SK-N-SH treated with all-trans-retinoic acid at 6 μM for 48 hours (cell line): Measurements from ENCODE around the gene CILP2.

Experiments used
- ARNTL ChIP-seq: fragments of 450-650 bp; formaldehyde crosslinking; IDR thresholded peaks from 2 replicates; pipeline ENCODE4 v1.5.0; 2020; ENCODE audit warnings: low read depth, mild to moderate bottlenecking, moderate library complexity, borderline replicate concordance
- CREB5 ChIP-seq: fragments of 250-450 bp; sonication (Bioruptor Pico); IDR thresholded peaks from 2 replicates; pipeline ENCODE4 v1.5.1; 2020; ENCODE audit warnings: low read depth, mild to moderate bottlenecking, moderate library complexity
- CSDC2 ChIP-seq: fragments of 250-450 bp; sonication (Bioruptor Pico); IDR thresholded peaks from 2 replicates; pipeline ENCODE4 v1.5.0; 2020; ENCODE audit warnings: mild to moderate bottlenecking, moderate library complexity
- GLIS3 ChIP-seq: fragments of 250-450 bp; sonication (Bioruptor Pico); IDR thresholded peaks from 2 replicates; pipeline ENCODE4 v1.5.0; 2020; ENCODE audit warnings: mild to moderate bottlenecking, moderate library complexity
- ISL1 ChIP-seq: fragments of 250-450 bp; sonication (Bioruptor Pico); IDR thresholded peaks from 2 replicates; pipeline ENCODE4 v2.1.2; 2022; ENCODE audit warnings: mild to moderate bottlenecking, moderate library complexity
- SNAI2 ChIP-seq: fragments of 250-450 bp; sonication (Bioruptor Pico); IDR thresholded peaks from 2 replicates; pipeline ENCODE4 v1.5.0; 2020; ENCODE audit warnings: mild to moderate bottlenecking, moderate library complexity
- TCF4 ChIP-seq: fragments of 250-450 bp; sonication (Bioruptor Pico); IDR thresholded peaks from 2 replicates; pipeline ENCODE4 v1.8.0; 2021; ENCODE audit warnings: mild to moderate bottlenecking, moderate library complexity, borderline replicate concordance
- TOX ChIP-seq: fragments of 250-450 bp; sonication (Bioruptor Pico); IDR thresholded peaks from 2 replicates; pipeline ENCODE4 v1.8.0; 2021; ENCODE audit warnings: mild to moderate bottlenecking, moderate library complexity, borderline replicate concordance
- ZC3H10 ChIP-seq: fragments of 250-450 bp; sonication (Bioruptor Pico); IDR thresholded peaks from 2 replicates; pipeline ENCODE4 v1.5.1; 2021; ENCODE audit warnings: mild to moderate bottlenecking, moderate library complexity
- ZFP3 ChIP-seq: fragments of 250-450 bp; sonication (Bioruptor Pico); IDR thresholded peaks from 2 replicates; pipeline ENCODE4 v1.5.0; 2020; ENCODE audit warnings: mild to moderate bottlenecking, moderate library complexity
- ZFP30 ChIP-seq: fragments of 450-650 bp; formaldehyde crosslinking; IDR thresholded peaks from 2 replicates; pipeline ENCODE4 v1.5.0; 2022; ENCODE audit warnings: mild to moderate bottlenecking, moderate library complexity
- ZNF565 ChIP-seq: fragments of 450-650 bp; formaldehyde crosslinking; conservative IDR thresholded peaks from 2 replicates; pipeline ENCODE4 v1.5.0; 2020; ENCODE audit warnings: low read depth, mild to moderate bottlenecking, moderate library complexity
- TF ChIP-seq, protein P1 (sequence below): fragments of 250-450 bp; sonication (Bioruptor Pico); IDR thresholded peaks from 2 replicates; pipeline ENCODE4 v1.8.0; 2020; ENCODE audit warnings: mild to moderate bottlenecking, moderate library complexity, borderline replicate concordance

- no peak for TF ChIP-seq CREB5 (CRISPR knock-in tag)
- TF ChIP-seq SNAI2 (CRISPR knock-in tag), result no peak
- no peak for TF ChIP-seq ZFP3
- TF ChIP-seq TOX (CRISPR knock-in tag), result no peak
- no peak for TF ChIP-seq GLIS3 (CRISPR knock-in tag)
- no peak for TF ChIP-seq ARNTL (CRISPR knock-in tag)
- TF ChIP-seq, protein P1, sequence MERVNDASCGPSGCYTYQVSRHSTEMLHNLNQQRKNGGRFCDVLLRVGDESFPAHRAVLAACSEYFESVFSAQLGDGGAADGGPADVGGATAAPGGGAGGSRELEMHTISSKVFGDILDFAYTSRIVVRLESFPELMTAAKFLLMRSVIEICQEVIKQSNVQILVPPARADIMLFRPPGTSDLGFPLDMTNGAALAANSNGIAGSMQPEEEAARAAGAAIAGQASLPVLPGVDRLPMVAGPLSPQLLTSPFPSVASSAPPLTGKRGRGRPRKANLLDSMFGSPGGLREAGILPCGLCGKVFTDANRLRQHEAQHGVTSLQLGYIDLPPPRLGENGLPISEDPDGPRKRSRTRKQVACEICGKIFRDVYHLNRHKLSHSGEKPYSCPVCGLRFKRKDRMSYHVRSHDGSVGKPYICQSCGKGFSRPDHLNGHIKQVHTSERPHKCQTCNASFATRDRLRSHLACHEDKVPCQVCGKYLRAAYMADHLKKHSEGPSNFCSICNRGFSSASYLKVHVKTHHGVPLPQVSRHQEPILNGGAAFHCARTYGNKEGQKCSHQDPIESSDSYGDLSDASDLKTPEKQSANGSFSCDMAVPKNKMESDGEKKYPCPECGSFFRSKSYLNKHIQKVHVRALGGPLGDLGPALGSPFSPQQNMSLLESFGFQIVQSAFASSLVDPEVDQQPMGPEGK (CRISPR knock-in tag), result no peak
- TF ChIP-seq ZFP30, result no peak
- TF ChIP-seq ZNF565, result no peak
- no peak for TF ChIP-seq CSDC2 (CRISPR knock-in tag)
- no peak for TF ChIP-seq ZC3H10 (CRISPR knock-in tag)
- TF ChIP-seq TCF4 (CRISPR knock-in tag), result no peak
- no peak for TF ChIP-seq ISL1
Measured at GRCh38 chr19:19540064-19540714, 2.1 kb downstream of the CILP2 start.
